ENCODE measurements around the gene CDKAL1. TPM values are rescaled to one million over a fixed set of nuclear protein-coding genes. Genes with fewer than 3 reads are reported as not detected.
"Not testable (repeated sequence)": the region's sequence is repeated elsewhere in the genome, so short reads cannot be mapped to it uniquely, and the experiment has no call there.

Gene CDKAL1
- total RNA-seq, 1 donor = 12.1 TPM

GRCh38 chr6:21254460-21254859 is 720.2 kb downstream of the CDKAL1 start:
- not testable (repeated sequence) for DNase-seq (ENCODE audit: low read depth in 2 of 3, low spot score in 2 of 3)

DNA sequence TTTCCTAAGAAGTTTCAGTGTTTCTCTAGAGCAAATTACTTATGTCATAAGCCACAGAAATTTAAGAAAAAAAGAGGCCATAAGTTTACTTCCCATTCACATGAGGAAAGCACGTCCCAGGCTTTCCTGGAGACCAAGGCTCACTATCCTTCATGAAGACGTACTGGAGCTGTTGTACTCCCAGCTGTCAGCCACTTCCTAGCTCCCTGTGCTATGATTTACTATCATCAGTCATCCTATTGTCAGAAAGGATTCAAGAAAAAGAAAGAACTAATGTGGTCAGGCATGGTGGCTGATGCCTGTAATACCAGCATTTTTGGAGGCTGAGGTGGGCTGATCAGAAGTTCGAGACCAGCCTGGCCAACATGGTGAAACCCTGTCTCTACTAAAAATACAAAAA is 721.9 kb downstream of the CDKAL1 start:
- DNase-seq (ENCODE audit: low read depth in 2 of 3, low spot score in 2 of 3) = no peak

GRCh38 chr6:21257125-21257524 is 722.9 kb downstream of the CDKAL1 start:
- no peak for DNase-seq (ENCODE audit: low read depth in 2 of 3, low spot score in 2 of 3)

GRCh38 chr6:21258665-21259064 is 724.4 kb downstream of the CDKAL1 start:
- DNase-seq (ENCODE audit: low read depth in 2 of 3, low spot score in 2 of 3) = no peak

DNA sequence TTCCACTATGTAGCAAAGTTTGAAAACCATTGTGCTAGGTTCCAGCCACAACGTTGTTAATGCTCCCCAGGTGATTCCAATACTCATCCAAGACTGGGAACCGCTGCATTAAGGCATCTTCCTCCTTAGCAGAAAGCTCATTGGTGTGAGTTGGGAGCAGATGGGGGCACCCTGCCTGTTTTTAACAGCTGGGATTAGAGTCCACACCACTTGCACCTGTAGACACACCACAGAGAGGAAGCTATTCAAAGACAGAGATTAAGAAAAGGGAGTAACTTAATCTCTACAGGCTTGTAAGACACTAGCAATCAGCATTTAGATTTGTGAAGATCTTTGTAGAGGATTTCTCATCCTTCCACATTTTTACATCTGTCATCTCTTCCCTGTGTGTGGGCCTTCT is 725.4 kb downstream of the CDKAL1 start:
- DNase-seq (ENCODE audit: low read depth in 2 of 3, low spot score in 2 of 3) = no peak

GRCh38 chr6:21262504-21262903 is 728.2 kb downstream of the CDKAL1 start:
- DNase-seq (ENCODE audit: low read depth in 2 of 3, low spot score in 2 of 3) = no peak

DNA sequence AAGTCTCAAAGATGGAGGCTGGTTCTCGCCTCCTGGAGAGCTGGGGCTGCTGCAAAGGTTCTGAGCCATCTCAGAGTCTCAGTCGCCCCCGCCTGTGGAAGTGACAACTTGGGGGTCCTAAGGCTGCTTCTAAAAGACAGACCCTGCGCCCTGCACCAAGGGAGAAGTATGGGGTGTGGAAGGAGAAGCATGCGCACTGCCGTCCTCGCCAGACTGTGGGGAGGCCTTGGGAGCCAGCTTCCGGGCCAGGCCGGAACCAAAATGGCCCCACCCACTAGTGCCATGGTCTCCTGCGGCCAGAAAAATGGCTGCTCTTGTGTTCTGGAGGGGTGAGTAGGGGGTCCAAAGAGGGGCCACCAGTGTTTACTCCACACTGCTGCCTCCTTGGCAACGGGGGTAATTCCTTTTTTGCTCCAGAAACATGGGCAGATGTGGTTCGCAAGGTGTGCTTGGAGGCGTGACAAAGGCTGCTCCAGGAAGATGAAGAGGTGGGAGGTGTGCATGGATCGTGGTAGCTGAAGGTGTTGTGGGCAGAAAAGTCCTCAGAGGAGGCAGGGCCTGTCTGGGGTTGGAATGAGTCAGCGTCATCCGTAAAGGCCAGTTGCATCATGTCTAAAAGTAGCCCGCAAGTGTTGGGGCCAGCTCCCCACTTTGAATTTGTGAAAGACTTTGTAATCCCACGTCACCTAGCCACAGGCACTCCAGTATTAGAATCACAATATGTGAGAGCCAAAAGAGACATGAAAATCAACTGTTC is 729.5 kb downstream of the CDKAL1 start:
- DNase-seq (ENCODE audit: low read depth in 2 of 3, low spot score in 2 of 3) = no peak

GRCh38 chr6:21264288-21265033 is 730.2 kb downstream of the CDKAL1 start:
- no peak for DNase-seq (ENCODE audit: low read depth in 2 of 3, low spot score in 2 of 3)

GRCh38 chr6:21265034-21265729 is 730.9 kb downstream of the CDKAL1 start:
- no peak for DNase-seq (ENCODE audit: low read depth in 2 of 3, low spot score in 2 of 3)

DNA sequence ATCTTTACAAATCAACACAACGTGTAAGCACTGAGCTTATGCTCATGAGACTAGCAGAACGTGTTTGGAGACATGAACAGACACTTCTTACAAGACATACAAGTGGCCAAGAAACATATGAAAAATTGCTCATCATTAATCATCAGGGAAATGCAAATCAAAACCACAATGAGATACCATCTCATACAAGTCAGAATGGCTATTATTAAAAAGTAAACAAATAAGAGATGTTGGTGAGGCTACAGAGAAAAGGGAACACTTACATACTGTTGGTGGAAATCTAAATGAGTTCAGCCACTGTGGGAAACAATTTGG is 731.4 kb downstream of the CDKAL1 start:
- DNase-seq (ENCODE audit: low read depth in 2 of 3, low spot score in 2 of 3) = no peak

DNA sequence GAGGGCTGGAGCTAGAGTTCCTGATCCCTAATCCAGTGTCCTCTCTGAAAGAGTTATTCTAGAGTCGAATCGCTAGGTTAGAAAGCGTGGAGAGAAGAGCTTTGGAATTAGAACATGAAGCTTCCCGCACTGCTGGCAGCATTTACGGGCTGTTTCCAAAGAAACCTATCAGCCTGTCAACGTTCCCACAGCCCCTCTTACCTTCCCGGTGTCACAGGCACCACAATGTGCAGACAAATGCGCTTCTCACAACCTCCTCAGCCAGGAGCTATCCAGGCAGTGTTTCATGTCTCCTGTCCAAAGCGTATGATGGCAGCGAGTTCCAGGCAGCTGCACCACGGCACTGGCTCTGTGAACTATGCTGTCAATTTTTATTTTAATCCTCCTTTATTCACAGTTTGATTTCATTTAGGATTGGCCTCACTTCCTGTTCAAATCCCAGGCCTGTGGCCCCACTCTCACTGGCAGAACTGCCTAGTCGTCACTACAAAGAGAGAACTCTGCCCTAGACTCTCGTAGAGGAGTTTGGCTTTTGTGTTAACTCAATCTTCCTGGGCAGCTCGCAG is 736.5 kb downstream of the CDKAL1 start:
- DNase-seq (ENCODE audit: low read depth in 2 of 3, low spot score in 2 of 3) = no peak

DNA sequence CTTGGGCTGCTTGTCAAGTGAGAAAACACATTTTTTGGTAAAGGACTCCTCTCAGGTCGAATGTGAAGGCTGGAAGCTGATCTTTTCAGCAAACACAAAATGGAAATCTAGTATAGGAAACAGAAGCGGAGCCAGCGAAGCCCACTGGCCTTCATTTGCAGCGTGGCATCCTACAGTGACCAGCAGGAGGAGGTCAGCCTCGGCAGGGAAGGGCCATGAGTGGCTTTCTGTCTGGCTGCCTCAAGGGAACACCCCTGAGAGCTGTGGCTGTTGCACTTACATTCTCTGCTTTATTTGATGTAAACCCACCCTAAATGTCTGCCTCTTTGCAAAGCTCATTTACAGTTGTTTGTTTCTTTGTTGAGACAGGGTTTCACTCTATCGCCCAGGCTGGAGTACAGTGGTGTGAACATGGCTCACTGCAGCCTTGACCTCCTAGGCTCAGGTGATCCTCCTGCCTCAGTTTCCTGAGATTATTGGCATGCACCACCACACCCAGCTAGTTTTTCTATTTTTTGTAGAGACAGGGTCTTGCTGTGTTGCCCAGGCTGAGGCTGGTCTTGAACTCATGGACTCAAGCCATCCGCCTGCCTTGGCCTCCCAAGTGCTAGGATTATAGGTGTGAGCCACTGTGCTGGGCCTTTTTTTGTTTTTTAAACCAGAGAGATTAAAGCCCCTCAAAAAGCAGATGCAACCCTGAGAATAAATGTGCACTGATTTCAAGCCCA is 737.3 kb downstream of the CDKAL1 start:
- no peak for DNase-seq (ENCODE audit: low read depth in 2 of 3, low spot score in 2 of 3)

DNA sequence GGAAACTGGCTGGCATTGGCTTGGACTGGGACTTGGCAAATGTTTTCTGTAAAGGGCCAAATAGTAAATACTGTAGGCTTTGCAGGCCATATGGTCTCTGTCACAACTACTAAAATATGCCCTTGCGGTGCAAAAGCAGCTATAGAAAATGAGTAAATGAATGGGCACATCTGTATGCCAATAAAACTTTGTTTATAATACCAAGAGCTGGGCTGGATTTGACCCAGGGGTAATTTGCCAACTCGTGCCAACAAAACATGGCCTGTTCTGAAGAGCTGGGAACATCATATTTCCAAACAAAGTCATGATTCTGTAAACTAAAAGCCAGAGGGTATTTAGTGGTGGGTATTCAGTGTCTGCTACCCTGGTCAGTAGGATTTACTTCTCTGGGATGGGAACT is 739.2 kb downstream of the CDKAL1 start:
- no peak for DNase-seq (ENCODE audit: low read depth in 2 of 3, low spot score in 2 of 3)

DNA sequence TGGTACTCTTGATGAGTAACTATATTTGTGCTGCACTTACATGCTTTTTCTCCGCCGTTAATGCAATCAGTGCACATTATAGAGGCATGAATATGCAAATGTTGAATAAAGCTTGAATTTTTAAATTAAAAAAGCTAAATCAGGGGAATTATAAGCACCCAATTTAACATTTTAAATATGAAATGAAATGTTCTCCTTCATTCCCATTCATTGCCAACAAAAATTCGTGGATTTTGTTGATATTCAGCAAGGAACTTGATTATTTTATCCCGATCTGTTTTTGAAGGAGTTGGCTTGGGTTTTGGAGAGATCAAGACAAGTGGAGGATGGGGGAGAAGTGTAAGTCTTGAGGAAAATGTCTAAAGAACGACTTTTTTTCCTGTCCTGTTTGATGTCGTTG is 740.6 kb downstream of the CDKAL1 start:
- DNase-seq (ENCODE audit: low read depth in 2 of 3, low spot score in 2 of 3) = no peak

DNA sequence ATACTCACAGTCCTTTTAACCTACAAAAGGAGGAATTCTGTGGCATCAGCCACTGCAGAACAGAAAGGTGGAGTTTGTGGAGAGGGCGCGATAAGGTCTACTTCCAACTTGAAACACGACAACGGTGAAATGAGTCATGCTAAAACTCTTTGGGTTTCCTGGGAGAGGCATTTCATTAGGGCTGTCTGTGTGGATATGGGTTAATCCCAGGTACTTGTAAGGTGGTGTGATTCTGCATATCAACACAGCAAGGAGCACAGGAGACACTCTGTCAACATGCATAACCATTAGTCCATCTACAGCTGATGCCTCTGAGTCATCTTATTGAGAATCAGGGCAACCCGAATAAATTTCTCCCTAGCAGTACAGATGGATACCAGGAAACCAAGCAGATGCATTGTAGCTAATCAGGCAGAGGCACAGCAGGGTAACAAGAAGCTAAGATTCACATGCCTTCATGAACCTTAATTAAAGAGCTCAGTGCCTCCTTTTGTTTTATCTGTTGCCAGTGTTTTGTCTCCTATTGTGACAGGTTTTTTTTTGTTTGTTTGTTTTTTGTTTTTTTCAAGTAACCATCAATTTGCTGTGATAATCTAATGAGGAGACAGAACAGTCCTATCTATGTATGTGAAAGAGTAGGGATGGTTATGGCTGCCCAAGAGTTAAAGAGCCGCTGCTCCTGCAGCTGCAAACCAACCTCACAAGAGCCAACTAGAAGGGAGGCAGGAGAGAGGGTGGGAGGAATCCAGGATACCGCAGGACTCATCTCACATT is 743.5 kb downstream of the CDKAL1 start:
- no peak for DNase-seq (ENCODE audit: low read depth in 2 of 3, low spot score in 2 of 3)

- no peak for DNase-seq (ENCODE audit: low read depth in 2 of 3, low spot score in 2 of 3)
Observed at GRCh38 chr6:21278375-21278745, 744.1 kb downstream of the CDKAL1 start.

DNA sequence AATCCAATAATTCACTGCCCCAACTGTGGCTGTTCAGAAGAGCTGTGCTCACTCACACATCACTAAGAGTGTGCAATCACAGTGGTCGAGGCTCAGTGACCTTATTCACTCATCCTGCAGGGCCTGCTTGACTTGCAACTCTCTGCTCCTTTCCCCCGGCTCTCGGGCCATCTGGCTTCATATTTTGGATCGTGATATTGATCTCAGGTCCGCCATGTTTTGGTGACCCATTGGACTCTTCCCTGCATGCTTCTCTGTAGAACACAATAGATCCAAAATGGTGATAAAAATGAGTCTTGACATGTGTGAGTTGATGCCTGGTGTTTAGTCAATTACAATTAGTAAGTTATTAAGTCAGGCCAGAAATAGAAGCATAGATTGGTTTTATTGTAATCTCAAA is 745.4 kb downstream of the CDKAL1 start:
- DNase-seq (ENCODE audit: low read depth in 2 of 3, low spot score in 2 of 3) = no peak

DNA sequence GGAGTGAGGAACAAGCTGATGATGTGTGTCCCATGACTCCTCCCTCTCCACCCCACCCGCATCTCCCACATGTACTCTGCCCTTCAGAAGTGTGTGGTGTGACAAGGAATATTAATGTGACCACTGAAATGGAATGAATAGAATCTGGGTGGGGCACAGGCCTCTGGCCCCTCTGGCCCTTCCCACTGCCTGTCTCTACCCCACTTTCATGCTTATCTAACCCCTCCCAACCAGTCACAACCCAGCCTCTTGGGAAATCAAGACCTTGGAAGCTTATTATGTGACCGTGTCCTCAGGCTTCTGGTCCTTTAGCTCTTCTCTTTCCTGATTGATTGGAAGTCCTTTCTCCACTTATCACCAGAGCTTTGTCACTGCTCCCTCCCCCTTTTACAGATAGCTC is 747.1 kb downstream of the CDKAL1 start:
- no peak for DNase-seq (ENCODE audit: low read depth in 2 of 3, low spot score in 2 of 3)

Data from hematopoietic multipotent progenitor cell (in vitro differentiated cells).